ENCODE measurements around the gene SLC16A3. TPM values are rescaled to one million over a fixed set of nuclear protein-coding genes. Genes with fewer than 3 reads are reported as not detected.
A peak's percentile ranks its signal among the peaks of the same experiment; 100 is the strongest.

SLC16A3 gene
- polyA plus RNA-seq, 3 donors: 26.3 to 103 (median 35.3) TPM

GRCh38 chr17:82232322-82232820 lies 3.5 kb downstream of the SLC16A3 start:
- peaks cover 75 to 87% of the 10 kb centered on the region in 2 donors for H3K4me1 ChIP-seq (ENCODE audit: control insufficient read depth in 1 of 2, insufficient read depth in 2 of 2, low read length in 2 of 2)
- H4K20me1 ChIP-seq (ENCODE audit: insufficient read depth, low read length): peaks cover 84% of the 10 kb centered on the region
- Mint-ChIP-seq H3K9me3 (no peaks in the 10 kb centered on the region), H3K27me3 (ENCODE audit: low read depth in 3 of 3) (no peaks in the 10 kb centered on the region), H3K36me3 (peaks cover 6 to 37% of the 10 kb centered on the region in 2 donors), H3K4me1 (peaks cover 49% of the 10 kb centered on the region), H3K4me3 (peak overlapping the region; percentile 67 to 99), H3K27ac (peak overlapping the region in 5 of 7 donors; percentile 46 to 81 (median 70))
- peaks cover 98% of the 10 kb centered on the region for H3K79me2 ChIP-seq (ENCODE audit: insufficient read depth, low read length)
- H3K27ac ChIP-seq (ENCODE audit: low read depth in 1 of 2, low read length in 2 of 2): peak overlapping the region; percentile 26 to 95
- DNase-seq: no peak
- no peak overlapping the region for H2AFZ ChIP-seq (ENCODE audit: insufficient read depth, low read depth, low read length, poor library complexity, severe bottlenecking)
- 62% methylated on average over 19 of the region's 21 CpGs for WGBS (ENCODE audit: insufficient coverage)
- TF ChIP-seq, protein P1, sequence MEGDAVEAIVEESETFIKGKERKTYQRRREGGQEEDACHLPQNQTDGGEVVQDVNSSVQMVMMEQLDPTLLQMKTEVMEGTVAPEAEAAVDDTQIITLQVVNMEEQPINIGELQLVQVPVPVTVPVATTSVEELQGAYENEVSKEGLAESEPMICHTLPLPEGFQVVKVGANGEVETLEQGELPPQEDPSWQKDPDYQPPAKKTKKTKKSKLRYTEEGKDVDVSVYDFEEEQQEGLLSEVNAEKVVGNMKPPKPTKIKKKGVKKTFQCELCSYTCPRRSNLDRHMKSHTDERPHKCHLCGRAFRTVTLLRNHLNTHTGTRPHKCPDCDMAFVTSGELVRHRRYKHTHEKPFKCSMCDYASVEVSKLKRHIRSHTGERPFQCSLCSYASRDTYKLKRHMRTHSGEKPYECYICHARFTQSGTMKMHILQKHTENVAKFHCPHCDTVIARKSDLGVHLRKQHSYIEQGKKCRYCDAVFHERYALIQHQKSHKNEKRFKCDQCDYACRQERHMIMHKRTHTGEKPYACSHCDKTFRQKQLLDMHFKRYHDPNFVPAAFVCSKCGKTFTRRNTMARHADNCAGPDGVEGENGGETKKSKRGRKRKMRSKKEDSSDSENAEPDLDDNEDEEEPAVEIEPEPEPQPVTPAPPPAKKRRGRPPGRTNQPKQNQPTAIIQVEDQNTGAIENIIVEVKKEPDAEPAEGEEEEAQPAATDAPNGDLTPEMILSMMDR (IDR thresholded peaks at IDR 0.05): no peak
- H3K9me3 ChIP-seq (replicated peaks in 1 of 2; ENCODE audit: control insufficient read depth in 1 of 2, insufficient read depth in 1 of 2, low read length in 2 of 2): no peaks in the 10 kb centered on the region
- peaks cover 24 to 40% of the 10 kb centered on the region in 2 donors for H3K36me3 ChIP-seq (replicated peaks in 1 of 2; ENCODE audit: control insufficient read depth in 1 of 2, insufficient read depth in 2 of 2, low read length in 2 of 2)
- H3K27me3 ChIP-seq (ENCODE audit: control insufficient read depth in 2 of 2, insufficient read depth in 2 of 2, low read length in 2 of 2): no peaks in the 10 kb centered on the region
- H3K4me3 ChIP-seq (replicated peaks in 1 of 3; ENCODE audit: low read depth in 2 of 3, low read length in 3 of 3): peak overlapping the region; percentile 1 to 100 (median 100)
- intact Hi-C loops (cut with micrococcal nuclease): loop anchor here (10.0 kb wide), 2 partner anchors 62 to 198 kb away; partner anchors contain the start of genes DCXR (in 1 of the 2) and RAC3 (in 1 of the 2)
- H3K4me2 ChIP-seq (replicated peaks; ENCODE audit: extremely low read depth, low read length, poor library complexity, severe bottlenecking): peak overlapping the region; percentile 98
- peak overlapping the region; percentile 96 for H3K9ac ChIP-seq (ENCODE audit: insufficient read depth, low read length, poor library complexity, severe bottlenecking)

GRCh38 chr17:82232876-82233785 lies 4.3 kb downstream of the SLC16A3 start:
- Histone ChIP-seq H3K4me2 (replicated peaks; ENCODE audit: extremely low read depth, low read length, poor library complexity, severe bottlenecking) (peak overlapping the region; percentile 20), H3K27ac (ENCODE audit: low read depth in 1 of 2, low read length in 2 of 2) (no peak overlapping the region), H3K9ac (ENCODE audit: insufficient read depth, low read length, poor library complexity, severe bottlenecking) (no peak overlapping the region), H2AFZ (ENCODE audit: insufficient read depth, low read depth, low read length, poor library complexity, severe bottlenecking) (no peak overlapping the region), H3K79me2 (ENCODE audit: insufficient read depth, low read length) (peaks cover 98% of the 10 kb centered on the region), H3K9me3 (replicated peaks in 1 of 2; ENCODE audit: control insufficient read depth in 1 of 2, insufficient read depth in 1 of 2, low read length in 2 of 2) (no peaks in the 10 kb centered on the region), H4K20me1 (ENCODE audit: insufficient read depth, low read length) (peaks cover 92% of the 10 kb centered on the region), H3K36me3 (replicated peaks in 1 of 2; ENCODE audit: control insufficient read depth in 1 of 2, insufficient read depth in 2 of 2, low read length in 2 of 2) (peaks cover 31 to 47% of the 10 kb centered on the region in 2 donors), H3K27me3 (ENCODE audit: control insufficient read depth in 2 of 2, insufficient read depth in 2 of 2, low read length in 2 of 2) (no peaks in the 10 kb centered on the region), H3K4me3 (replicated peaks in 1 of 3; ENCODE audit: low read depth in 2 of 3, low read length in 3 of 3) (peak overlapping the region in 1 of 3 experiments; percentile 15), H3K4me1 (ENCODE audit: control insufficient read depth in 1 of 2, insufficient read depth in 2 of 2, low read length in 2 of 2) (peaks cover 75 to 87% of the 10 kb centered on the region in 2 donors)
- Mint-ChIP-seq H3K36me3 (peaks cover 10 to 42% of the 10 kb centered on the region in 2 donors), H3K9me3 (no peaks in the 10 kb centered on the region), H3K4me3 (peak overlapping the region in 1 of 2 donors; percentile 57), H3K27ac (peak overlapping the region in 4 of 7 donors; percentile 3 to 76 (median 20)), H3K4me1 (peaks cover 51% of the 10 kb centered on the region), H3K27me3 (ENCODE audit: low read depth in 3 of 3) (no peaks in the 10 kb centered on the region)
- TF ChIP-seq, protein P1 (IDR thresholded peaks at IDR 0.05): no peak
- DNase-seq: no peak
- intact Hi-C loops (cut with micrococcal nuclease): loop anchor here (10.0 kb wide), 2 partner anchors 62 to 198 kb away; partner anchors contain the start of genes DCXR (in 1 of the 2) and RAC3 (in 1 of the 2)
- 75% methylated on average over 5 of the region's 21 CpGs for WGBS (ENCODE audit: insufficient coverage)
